VCaP (cell line): ENCODE measurements around the gene KRT1.

Source experiments
- H3K27ac ChIP-seq: fragments of 450-650 bp; 2 replicates; pipeline ENCODE4 v1.5.1; 2017
- CTCF ChIP-seq: fragments of 450-650 bp; conservative IDR thresholded peaks from 2 replicates; pipeline ENCODE4 v1.5.1; 2017; ENCODE audit warnings: mild to moderate bottlenecking, moderate library complexity

Gene KRT1

GRCh38 chr12:52691841-52692150 is 11.6 kb upstream of the KRT1 start:
- H3K27ac ChIP-seq, result peak overlapping the region; percentile 55; the same call in 1 of the 2 replicates
- no peak for TF ChIP-seq CTCF

GRCh38 chr12:52691076-52691840 is 11.1 kb upstream of the KRT1 start:
- TF ChIP-seq CTCF, result no peak
- H3K27ac ChIP-seq, result peak overlapping the region; percentile 55; the same call in 1 of the 2 replicates

GRCh38 chr12:52690351-52691075 is 10.3 kb upstream of the KRT1 start:
- no peak for TF ChIP-seq CTCF
- peak overlapping the region; percentile 55; the same call in 1 of the 2 replicates for H3K27ac ChIP-seq

GRCh38 chr12:52689936-52690335 is 9.7 kb upstream of the KRT1 start:
- TF ChIP-seq CTCF, result no peak

GRCh38 chr12:52689239-52689638 is 9.0 kb upstream of the KRT1 start:
- H3K27ac ChIP-seq, result no peak overlapping the region
- no peak for TF ChIP-seq CTCF

More at GRCh38 chr12:52689936-52690335, 9.7 kb upstream of the KRT1 start:
- no peak overlapping the region for H3K27ac ChIP-seq

- no peak overlapping the region for H3K27ac ChIP-seq
- TF ChIP-seq CTCF, result no peak
These were observed 8.3 kb upstream of the KRT1 start for GRCh38 chr12:52688481-52688880.

- no peak overlapping the region for H3K27ac ChIP-seq
- no peak for TF ChIP-seq CTCF
These were observed 7.5 kb upstream of the KRT1 start for GRCh38 chr12:52687497-52688385.
